Left lobe of liver (tissue), 2 donors: Measurements from ENCODE around the gene LURAP1L. TPM values are rescaled to one million over a fixed set of nuclear protein-coding genes. Genes with fewer than 3 reads are reported as not detected.

Experiments used
- ATAC-seq: fragments of 200-7000 bp; cut with Tn5 transposase; one replicate; pipeline ENCODE4 v1.9.1; 2020; ENCODE audit warnings: mild to moderate bottlenecking, moderate library complexity
- DNase-seq: peaks from one replicate; pipeline ENCODE4 v3.0.0-alpha.2; 2020; ENCODE audit warnings: low spot score
- total RNA-seq: library from RNA; stranded (reverse); gene quantifications from one replicate; pipeline ENCODE4 v1.2.1, GENCODE V29; 2021
- donor health status: DM: no; HTN: no; CAD: no; lungs with moderate emphysema.
- donor health status: DM: no; HTN: yes; CAD: no.

The LURAP1L gene
- total RNA-seq, 1 donor from 2014 or later, result 12.7 TPM

- ATAC-seq, result no peak
Measured at GRCh38 chr9:12812710-12813109, 37.9 kb downstream of the LURAP1L start.

GRCh38 chr9:12813533-12813932 lies 38.7 kb downstream of the LURAP1L start:
- ATAC-seq (no peak), DNase-seq (no peak)

More at GRCh38 chr9:12812710-12813109, 37.9 kb downstream of the LURAP1L start:
- DNase-seq, result no peak

- DNase-seq (no peak), ATAC-seq (peak; percentile 65)
Measured at GRCh38 chr9:12813960-12814876, 39.4 kb downstream of the LURAP1L start.

GRCh38 chr9:12814877-12815237 lies 40.0 kb downstream of the LURAP1L start:
- no peak for ATAC-seq
- DNase-seq, result no peak

- ATAC-seq, result no peak
- DNase-seq, result no peak
Measured at GRCh38 chr9:12815888-12816287, 41.1 kb downstream of the LURAP1L start.

GRCh38 chr9:12816656-12817101 lies 41.9 kb downstream of the LURAP1L start:
- ATAC-seq, result peak; percentile 6
- no peak for DNase-seq

- DNase-seq (peak; percentile 84), ATAC-seq (peak; percentile 87)
Measured at GRCh38 chr9:12817702-12818101, 42.9 kb downstream of the LURAP1L start.

GRCh38 chr9:12818431-12819000 lies 43.7 kb downstream of the LURAP1L start:
- peak; percentile 48 for DNase-seq
- ATAC-seq, result peak; percentile 32

- ATAC-seq (peak; percentile 45), DNase-seq (no peak)
Measured at GRCh38 chr9:12819436-12820185, 44.8 kb downstream of the LURAP1L start.

GRCh38 chr9:12822111-12822510 lies 47.3 kb downstream of the LURAP1L start:
- DNase-seq (no peak), ATAC-seq (no peak)

GRCh38 chr9:12826924-12827565 lies 52.2 kb downstream of the LURAP1L start:
- ATAC-seq, result no peak
- DNase-seq, result no peak

GRCh38 chr9:12833701-12834100 lies 58.9 kb downstream of the LURAP1L start:
- DNase-seq (no peak), ATAC-seq (no peak)

- no peak for ATAC-seq
Measured at GRCh38 chr9:12838546-12838945, 63.7 kb downstream of the LURAP1L start.

GRCh38 chr9:12843735-12844134 lies 68.9 kb downstream of the LURAP1L start:
- DNase-seq (no peak), ATAC-seq (no peak)

More at GRCh38 chr9:12838546-12838945, 63.7 kb downstream of the LURAP1L start:
- no peak for DNase-seq

GRCh38 chr9:12846035-12846434 lies 71.2 kb downstream of the LURAP1L start:
- no peak for DNase-seq
- ATAC-seq, result no peak

GRCh38 chr9:12847561-12847960 lies 72.7 kb downstream of the LURAP1L start:
- DNase-seq (no peak), ATAC-seq (no peak)

GRCh38 chr9:12849486-12850003 lies 74.7 kb downstream of the LURAP1L start:
- DNase-seq (no peak), ATAC-seq (no peak)

- DNase-seq, result no peak
- ATAC-seq, result no peak
Measured at GRCh38 chr9:12851341-12852090, 76.7 kb downstream of the LURAP1L start.

- DNase-seq (no peak), ATAC-seq (no peak)
Measured at GRCh38 chr9:12853051-12853450, 78.2 kb downstream of the LURAP1L start.

- DNase-seq, result no peak
- ATAC-seq, result no peak
Measured at GRCh38 chr9:12854221-12854620, 79.4 kb downstream of the LURAP1L start.
